SJSA1 (cell line): ENCODE measurements around the gene ALPK3. TPM values are rescaled to one million over a fixed set of nuclear protein-coding genes. Genes with fewer than 3 reads are reported as not detected.

Experiments used
- DNase-seq, 2 experiments: peaks; one replicate each; pipeline ENCODE4 v3.0.0-alpha.2; 2015 to 2020; ENCODE audit warnings: low spot score in 2 of 2, low read depth in 1 of 2
- H3K27ac ChIP-seq: fragments of 250-450 bp; sonication (Bioruptor Pico); 2 replicates; pipeline ENCODE4 v1.5.1; 2020; ENCODE audit warnings: mild to moderate bottlenecking, moderate library complexity
- H3K27me3 ChIP-seq: fragments of 250-450 bp; sonication (Bioruptor Pico); replicated peaks from 2 replicates; pipeline ENCODE4 v1.5.1; 2020; ENCODE audit warnings: mild to moderate bottlenecking, moderate library complexity
- H3K36me3 ChIP-seq: fragments of 250-450 bp; sonication (Bioruptor Pico); 2 replicates; pipeline ENCODE4 v1.5.1; 2020; ENCODE audit warnings: mild to moderate bottlenecking
- H3K4me1 ChIP-seq: fragments of 250-450 bp; sonication (Bioruptor Pico); replicated peaks from 2 replicates; pipeline ENCODE4 v1.6.1; 2021; ENCODE audit warnings: mild to moderate bottlenecking
- H3K4me3 ChIP-seq: fragments of 250-450 bp; sonication (Bioruptor Pico); 2 replicates; pipeline ENCODE4 v1.5.1; 2020; ENCODE audit warnings: mild to moderate bottlenecking
- H3K9me3 ChIP-seq: fragments of 250-450 bp; sonication (Bioruptor Pico); replicated peaks from 2 replicates; pipeline ENCODE4 v1.5.1; 2020; ENCODE audit warnings: mild to moderate bottlenecking
- total RNA-seq: library from RNA; depleted of rRNA; stranded (reverse); fragments of >200 nt; shearing (Covaris generic); gene quantifications from 2 replicates; pipeline ENCODE4 v1.2.3, GENCODE V29; 2014

The ALPK3 gene
- total RNA-seq, 1 experiment from 2014 or later: 0.03 TPM

DNA sequence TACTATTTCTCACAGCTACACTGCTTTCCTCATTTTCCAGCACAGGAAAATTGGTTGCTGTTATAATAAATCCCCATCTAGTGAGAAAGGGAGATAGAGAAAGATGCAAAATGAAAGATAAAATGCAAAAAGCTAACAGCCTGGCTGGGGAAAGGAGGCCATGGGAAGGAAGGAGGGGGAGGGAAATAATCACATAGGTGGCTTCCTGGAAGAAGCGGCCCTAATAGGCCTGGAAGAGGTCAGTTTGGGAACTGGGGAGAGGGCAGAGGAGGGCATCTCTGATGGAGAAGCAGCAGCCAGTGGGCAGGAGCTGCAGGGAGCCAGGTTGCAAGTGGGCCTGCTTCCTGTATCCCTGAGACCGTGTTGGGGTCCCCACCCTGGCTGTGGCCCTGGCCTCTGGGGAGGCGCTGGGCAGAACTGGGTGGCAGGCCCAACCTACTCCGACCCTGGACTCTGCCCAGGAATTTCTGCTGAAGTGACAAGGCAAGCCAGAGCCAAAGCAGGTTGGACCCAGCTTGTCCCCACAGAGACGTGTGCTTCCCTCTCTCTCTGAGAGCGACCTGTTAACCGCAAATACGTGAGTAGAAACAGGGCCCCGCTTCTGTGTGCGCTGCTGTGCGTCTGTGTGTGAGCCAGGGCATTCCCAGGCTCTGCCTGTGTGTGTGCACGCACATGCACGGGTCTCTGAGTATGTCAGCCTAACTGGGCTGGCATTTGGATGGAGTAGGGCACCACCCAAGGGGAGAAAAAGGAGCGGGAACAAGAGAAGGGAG is 69.2 kb downstream of the ALPK3 start:
- H3K27me3 ChIP-seq: no peaks in the 10 kb centered on the region
- H3K4me3 ChIP-seq: no peak overlapping the region
- no peak overlapping the region for H3K27ac ChIP-seq
- H3K4me1 ChIP-seq: no peaks in the 10 kb centered on the region
- DNase-seq: no peak
- no peaks in the 10 kb centered on the region for H3K36me3 ChIP-seq
- no peaks in the 10 kb centered on the region for H3K9me3 ChIP-seq

DNA sequence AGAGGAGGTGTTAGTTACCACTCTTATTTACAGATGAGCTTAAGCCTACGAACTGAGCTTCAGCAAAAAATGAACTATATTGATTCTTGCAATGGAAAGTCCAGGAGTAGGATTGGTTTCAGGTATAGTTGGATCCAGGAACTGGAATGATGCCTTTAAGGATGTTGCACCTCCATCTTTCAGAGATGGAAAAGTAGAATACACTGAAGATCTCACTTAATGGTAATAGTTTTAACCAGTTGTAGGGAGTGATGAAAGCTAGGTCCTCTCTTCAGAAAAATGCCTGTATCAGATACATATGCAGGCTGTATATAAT is 69.8 kb downstream of the ALPK3 start:
- Histone ChIP-seq H3K36me3 (no peaks in the 10 kb centered on the region), H3K27ac (no peak overlapping the region), H3K27me3 (no peaks in the 10 kb centered on the region), H3K9me3 (no peaks in the 10 kb centered on the region), H3K4me1 (no peaks in the 10 kb centered on the region), H3K4me3 (no peak overlapping the region)
- DNase-seq: no peak

DNA sequence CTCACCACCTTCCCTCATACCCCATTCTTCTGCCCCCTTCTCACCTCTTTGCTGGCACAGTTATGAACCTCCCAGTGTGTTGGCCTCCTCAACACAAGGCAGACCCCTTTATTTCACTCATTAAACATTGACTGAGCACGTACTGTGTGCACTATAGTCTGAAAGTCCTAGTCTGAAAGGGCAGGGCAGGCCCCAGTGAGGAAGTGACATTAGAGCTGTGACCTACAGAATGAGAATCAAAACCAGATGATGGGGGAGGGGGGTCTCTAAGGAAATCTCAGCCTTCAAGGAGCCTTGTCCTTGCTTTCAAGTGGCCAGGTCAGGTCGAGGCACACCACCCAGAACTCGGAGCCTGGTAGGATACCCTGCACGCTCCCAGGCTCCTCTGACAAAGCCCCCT is 70.8 kb downstream of the ALPK3 start:
- DNase-seq: no peak
- H3K9me3 ChIP-seq: no peaks in the 10 kb centered on the region

DNA sequence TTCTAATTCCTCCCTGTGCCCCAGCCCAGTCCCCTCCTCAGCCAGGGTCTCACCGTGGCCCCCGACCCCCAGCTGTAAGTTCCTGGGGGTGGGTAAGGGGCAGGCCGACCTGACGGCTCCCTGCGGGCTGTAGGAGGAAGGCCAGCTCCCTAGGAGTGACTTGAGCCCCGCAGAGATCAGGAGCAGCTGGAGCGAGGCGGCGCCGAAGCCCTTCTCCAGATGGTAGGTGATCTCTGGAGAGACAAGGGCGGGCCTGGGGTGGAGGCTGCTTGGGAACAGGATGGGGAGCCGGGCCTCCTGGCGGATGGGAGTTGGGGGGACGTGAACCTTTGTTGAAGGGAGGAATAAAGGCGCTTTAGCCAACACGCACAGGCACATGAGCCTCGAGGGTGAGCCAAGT is 71.5 kb downstream of the ALPK3 start:
- Histone ChIP-seq H3K4me3 (no peak overlapping the region), H3K27ac (no peak overlapping the region), H3K27me3 (no peaks in the 10 kb centered on the region), H3K4me1 (no peaks in the 10 kb centered on the region), H3K36me3 (no peaks in the 10 kb centered on the region), H3K9me3 (no peaks in the 10 kb centered on the region)
- DNase-seq: no peak

More for the DNA sequence above, 70.8 kb downstream of the ALPK3 start:
- Histone ChIP-seq H3K27me3 (no peaks in the 10 kb centered on the region), H3K4me1 (no peaks in the 10 kb centered on the region), H3K4me3 (no peak overlapping the region), H3K27ac (no peak overlapping the region), H3K36me3 (no peaks in the 10 kb centered on the region)

DNA sequence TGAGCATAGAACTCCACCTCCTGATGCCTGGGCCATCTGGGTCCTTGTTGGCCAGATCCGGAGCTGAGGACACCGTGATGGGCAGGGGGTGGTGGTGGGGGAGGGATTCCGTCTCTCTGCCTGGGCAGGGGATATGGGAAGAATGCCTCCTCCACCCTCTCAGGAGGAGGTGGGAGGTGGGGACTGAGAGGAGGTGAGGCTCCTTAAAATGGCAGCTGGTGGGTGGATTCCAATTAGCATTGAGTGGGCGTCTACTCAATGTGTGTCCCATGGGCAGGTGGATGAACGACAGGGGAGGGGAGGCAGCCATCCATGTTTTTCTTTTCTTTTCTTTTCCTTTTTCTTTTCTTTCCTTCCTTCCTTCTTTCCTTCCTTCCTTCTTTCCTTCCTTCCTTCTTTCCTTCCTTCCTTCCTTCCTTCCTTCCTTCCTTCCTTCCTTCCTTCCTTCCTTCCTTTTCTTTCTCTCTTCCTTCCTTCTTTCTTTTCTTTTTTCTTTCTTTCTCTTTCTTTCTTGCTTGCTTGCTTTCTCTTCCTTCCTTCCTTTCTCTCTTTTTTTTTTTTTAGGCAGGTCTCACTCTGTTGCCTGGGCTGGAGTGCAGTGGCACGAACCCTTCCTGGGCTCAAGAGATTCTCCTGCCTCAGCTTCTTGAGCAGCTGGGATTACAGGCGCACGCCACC is 72.3 kb downstream of the ALPK3 start:
- Histone ChIP-seq H3K27ac (no peak overlapping the region), H3K9me3 (no peaks in the 10 kb centered on the region), H3K27me3 (no peaks in the 10 kb centered on the region), H3K4me3 (no peak overlapping the region), H3K4me1 (no peaks in the 10 kb centered on the region), H3K36me3 (no peaks in the 10 kb centered on the region)
- no peak for DNase-seq

DNA sequence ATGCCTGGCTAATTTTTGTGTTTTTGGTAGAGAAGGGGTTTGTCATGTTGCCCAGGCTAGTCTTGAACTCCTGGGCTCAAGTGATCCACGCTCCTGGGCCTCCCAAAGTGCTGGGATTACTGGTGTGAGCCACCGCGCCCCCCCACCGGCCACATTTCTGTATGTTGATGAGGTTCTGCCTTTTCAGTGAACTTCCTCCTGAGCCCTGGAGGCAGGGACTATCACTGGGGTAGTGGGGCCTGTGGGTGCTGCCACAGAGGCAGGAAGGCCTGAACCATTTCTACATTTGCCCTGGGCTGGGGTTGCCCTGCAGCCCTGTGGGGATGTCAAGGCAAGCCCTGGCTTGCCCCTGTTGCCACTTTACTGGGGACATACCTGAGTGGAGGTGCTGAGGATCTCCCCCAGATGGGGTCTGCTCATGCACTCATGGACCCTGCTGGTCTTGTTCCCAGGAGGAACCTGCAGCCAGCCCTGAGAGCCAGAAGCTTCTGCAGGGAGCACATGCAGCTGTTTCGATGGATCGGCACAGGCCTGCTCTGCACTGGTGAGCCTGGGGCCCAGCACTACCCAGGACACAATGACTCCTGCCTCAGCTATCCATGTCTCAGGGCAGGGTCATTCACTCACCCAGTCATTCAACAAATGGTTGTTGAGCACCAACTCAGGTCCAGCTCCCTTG is 73.0 kb downstream of the ALPK3 start:
- no peaks in the 10 kb centered on the region for H3K9me3 ChIP-seq
- H3K27me3 ChIP-seq: no peaks in the 10 kb centered on the region
- no peaks in the 10 kb centered on the region for H3K36me3 ChIP-seq
- no peak overlapping the region for H3K27ac ChIP-seq
- no peak for DNase-seq
- no peaks in the 10 kb centered on the region for H3K4me1 ChIP-seq
- no peak overlapping the region for H3K4me3 ChIP-seq

DNA sequence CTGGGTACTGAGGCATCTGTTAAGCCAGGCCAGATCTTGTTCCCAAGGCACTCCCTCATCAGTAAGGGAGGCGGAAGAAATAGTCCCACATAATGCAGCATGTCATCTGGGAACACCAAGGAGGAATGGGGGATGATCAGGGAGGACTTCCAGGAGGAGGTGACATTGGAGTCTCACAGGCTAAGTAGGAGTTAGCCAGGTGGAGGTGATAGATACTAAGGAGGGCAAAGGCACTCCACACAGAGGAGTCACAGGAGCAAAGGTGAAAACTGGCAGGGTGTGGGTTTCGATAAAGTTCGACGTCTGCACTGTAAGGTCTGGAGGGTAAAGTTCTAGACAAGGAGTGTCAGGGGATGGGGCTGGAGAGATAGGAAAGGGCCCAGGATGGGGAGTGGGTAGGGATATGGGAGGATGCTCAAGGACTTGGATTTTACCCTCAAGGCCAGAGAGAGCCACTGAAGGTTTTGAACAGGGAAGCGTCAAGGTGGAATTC is 73.6 kb downstream of the ALPK3 start:
- no peak for DNase-seq
- Histone ChIP-seq H3K9me3 (no peaks in the 10 kb centered on the region), H3K4me3 (no peak overlapping the region), H3K27me3 (no peaks in the 10 kb centered on the region), H3K27ac (no peak overlapping the region), H3K36me3 (no peaks in the 10 kb centered on the region), H3K4me1 (no peaks in the 10 kb centered on the region)

DNA sequence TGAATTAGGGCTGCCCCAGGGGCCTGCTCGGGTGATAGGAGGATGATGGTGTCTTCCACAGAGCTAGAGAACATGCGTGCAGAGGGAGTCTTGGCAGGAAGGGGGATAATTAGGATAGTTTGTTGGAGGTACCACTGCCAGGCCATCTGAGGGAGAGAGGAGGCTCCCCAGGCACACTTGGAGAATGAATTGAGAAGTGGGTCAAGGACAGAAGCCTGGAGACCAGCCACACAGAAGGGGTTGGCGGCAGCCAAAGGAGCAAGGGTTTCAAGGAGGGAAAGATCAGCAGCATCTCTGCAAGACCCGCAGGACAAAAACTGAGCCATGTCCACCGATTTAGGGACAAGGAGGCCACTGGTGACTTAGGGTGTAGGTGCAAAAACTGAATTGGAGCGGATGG is 74.2 kb downstream of the ALPK3 start:
- H3K27me3 ChIP-seq: no peaks in the 10 kb centered on the region
- H3K9me3 ChIP-seq: no peaks in the 10 kb centered on the region
- DNase-seq: no peak
- no peak overlapping the region for H3K27ac ChIP-seq
- H3K4me1 ChIP-seq: no peaks in the 10 kb centered on the region
- H3K4me3 ChIP-seq: no peak overlapping the region
- no peaks in the 10 kb centered on the region for H3K36me3 ChIP-seq

DNA sequence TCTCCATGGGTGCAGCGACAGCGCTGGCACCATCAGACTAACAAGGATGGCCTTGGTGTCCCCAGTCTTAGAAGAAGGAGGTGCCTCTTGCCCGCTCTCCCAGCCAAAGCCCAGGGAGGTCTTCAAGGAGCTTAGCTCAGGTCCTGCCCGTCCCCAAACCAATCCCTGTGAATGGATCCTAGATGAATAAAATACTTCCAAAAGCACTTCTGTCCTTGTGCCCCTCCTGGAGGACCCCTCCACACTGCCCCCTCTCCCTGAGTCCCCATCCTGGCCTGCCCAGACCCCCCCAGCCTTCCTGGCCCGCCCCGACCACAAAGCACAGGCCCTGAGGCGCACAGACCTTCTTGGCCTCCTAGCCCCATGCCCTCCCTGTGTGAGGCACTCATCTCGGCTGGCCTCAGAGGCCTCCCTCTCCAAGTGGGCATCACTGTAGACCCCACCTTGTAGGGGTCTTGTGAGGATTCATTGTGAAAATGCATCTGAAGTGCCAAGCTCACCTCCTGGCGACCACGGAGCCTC is 75.7 kb downstream of the ALPK3 start:
- H3K4me1 ChIP-seq: no peaks in the 10 kb centered on the region
- no peaks in the 10 kb centered on the region for H3K9me3 ChIP-seq
- DNase-seq: no peak
- no peaks in the 10 kb centered on the region for H3K36me3 ChIP-seq
- no peaks in the 10 kb centered on the region for H3K27me3 ChIP-seq
- H3K4me3 ChIP-seq: no peak overlapping the region
- H3K27ac ChIP-seq: no peak overlapping the region

DNA sequence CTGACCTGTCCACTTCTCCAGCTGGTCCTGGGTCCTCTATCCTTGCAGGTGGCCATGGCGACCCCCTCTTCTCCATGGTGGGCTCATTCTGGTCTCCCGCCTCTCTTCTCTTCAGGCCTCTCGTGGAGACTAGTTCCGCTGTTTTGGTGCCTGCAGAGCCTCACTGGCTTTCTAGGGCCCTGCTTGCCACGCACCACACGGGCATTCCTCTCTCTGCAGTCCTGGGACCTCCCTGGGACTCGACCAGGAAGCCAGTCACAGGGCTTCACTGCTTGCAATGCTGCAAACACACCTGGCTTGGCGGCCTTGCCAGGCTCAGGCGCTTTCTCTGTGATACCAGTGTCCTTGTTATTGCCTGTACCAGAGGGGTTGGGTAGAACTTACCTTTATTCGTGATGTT is 76.5 kb downstream of the ALPK3 start:
- no peak overlapping the region for H3K4me3 ChIP-seq
- H3K9me3 ChIP-seq: no peaks in the 10 kb centered on the region
- no peaks in the 10 kb centered on the region for H3K36me3 ChIP-seq
- no peaks in the 10 kb centered on the region for H3K27me3 ChIP-seq
- no peak for DNase-seq
- H3K4me1 ChIP-seq: no peaks in the 10 kb centered on the region
- no peak overlapping the region for H3K27ac ChIP-seq

DNA sequence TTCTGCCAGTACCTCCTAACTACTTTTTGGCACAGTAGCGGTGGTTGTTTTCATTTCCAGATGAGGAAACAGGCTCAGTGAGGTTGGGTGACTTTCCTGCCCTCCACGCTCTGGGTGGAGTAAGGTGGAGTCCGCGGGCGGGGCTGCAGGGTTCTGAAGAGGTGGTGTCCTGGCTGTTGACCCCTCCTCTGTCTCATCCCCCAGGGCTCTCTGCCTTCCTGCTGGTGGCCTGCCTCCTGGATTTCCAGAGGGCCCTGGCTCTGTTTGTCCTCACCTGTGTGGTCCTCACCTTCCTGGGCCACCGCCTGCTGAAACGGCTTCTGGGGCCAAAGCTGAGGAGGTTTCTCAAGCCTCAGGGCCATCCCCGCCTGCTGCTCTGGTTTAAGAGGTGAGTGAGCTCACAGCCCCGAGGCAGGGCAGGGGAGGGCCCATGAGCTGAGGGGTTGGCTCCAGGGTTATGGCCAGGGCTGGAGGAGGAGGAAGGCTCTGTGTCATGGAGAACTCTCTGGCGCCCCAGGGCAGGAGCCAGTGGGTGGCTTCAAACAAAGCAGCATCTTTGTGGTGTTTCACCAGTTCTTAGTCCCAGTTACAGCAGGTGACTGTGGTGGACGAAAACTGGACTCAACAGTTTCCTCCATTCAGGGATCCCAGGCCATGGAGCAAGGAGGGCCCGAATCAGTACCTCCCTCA is 77.7 kb downstream of the ALPK3 start:
- no peak for DNase-seq
- Histone ChIP-seq H3K27me3 (no peaks in the 10 kb centered on the region), H3K9me3 (no peaks in the 10 kb centered on the region), H3K4me1 (no peaks in the 10 kb centered on the region), H3K36me3 (no peaks in the 10 kb centered on the region), H3K27ac (no peak overlapping the region), H3K4me3 (no peak overlapping the region)

DNA sequence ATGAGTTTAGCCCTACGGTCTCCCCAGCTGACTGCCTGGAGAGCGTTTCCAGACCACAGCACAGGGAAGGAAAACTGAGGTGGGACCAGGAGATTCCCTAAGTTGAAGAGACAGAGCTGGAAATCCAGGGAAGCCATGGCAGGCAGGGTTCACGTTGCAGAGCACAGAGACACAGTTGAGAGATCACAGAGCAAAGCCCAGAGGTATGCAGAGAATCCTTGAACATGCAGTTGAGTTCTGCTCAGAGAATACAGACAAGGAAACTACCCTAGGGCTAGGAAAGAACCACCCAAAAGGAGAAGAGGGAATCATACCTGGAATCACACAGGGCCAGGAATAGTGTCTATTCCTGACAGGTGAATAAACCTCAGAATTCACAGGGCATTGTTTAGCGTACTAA is 81.6 kb downstream of the ALPK3 start:
- no peak overlapping the region for H3K27ac ChIP-seq
- no peak overlapping the region for H3K4me3 ChIP-seq
- no peaks in the 10 kb centered on the region for H3K27me3 ChIP-seq
- no peaks in the 10 kb centered on the region for H3K36me3 ChIP-seq
- DNase-seq: no peak
- H3K4me1 ChIP-seq: no peaks in the 10 kb centered on the region
- no peaks in the 10 kb centered on the region for H3K9me3 ChIP-seq

DNA sequence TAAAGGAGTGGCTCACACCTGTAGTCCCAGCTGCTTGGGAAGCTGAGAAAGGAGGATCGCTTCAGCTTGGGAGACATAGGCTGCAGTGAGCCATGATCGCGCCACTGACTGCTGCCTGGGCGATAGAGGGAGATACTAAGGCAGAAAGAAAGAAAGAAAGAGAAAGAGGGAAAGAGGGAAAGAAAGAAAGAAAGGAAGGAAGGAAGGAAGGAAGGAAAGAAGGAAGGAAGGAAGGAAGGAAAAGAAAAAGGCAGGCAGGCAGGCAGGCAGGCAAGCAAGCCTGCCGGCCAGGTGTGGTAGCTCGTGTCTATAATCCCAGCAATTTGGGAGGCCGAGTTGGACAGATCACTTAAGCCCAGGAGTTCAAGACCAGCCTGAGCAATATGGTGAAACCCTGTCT is 82.6 kb downstream of the ALPK3 start:
- H3K27ac ChIP-seq: no peak overlapping the region
- H3K4me3 ChIP-seq: no peak overlapping the region
- H3K4me1 ChIP-seq: no peaks in the 10 kb centered on the region
- H3K27me3 ChIP-seq: no peaks in the 10 kb centered on the region
- no peak for DNase-seq
- no peaks in the 10 kb centered on the region for H3K36me3 ChIP-seq
- H3K9me3 ChIP-seq: no peaks in the 10 kb centered on the region

DNA sequence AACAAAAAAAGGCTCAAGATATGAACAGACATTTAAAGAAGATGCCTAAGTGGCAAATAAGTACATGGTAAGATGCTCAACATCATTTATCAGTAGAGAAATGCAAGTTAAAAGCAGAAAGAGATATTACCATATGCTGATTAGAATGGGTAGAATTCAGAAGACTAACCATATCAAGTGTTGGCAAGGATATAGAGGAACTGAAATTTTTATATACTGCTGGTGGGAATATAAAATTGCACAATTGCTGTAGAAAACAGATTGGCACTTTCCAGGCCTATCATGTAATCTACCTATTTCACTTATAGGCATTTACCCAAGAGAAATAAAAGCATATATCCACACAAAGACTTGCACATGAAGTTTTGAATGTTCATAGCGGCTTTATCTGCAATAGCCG is 84.4 kb downstream of the ALPK3 start:
- no peaks in the 10 kb centered on the region for H3K9me3 ChIP-seq
- no peaks in the 10 kb centered on the region for H3K27me3 ChIP-seq
- no peak overlapping the region for H3K4me3 ChIP-seq
- DNase-seq: no peak
- no peak overlapping the region for H3K27ac ChIP-seq
- H3K36me3 ChIP-seq: no peaks in the 10 kb centered on the region
- H3K4me1 ChIP-seq: no peaks in the 10 kb centered on the region
